IPS-NIHi7 (cell line): ENCODE data around the gene CHRNA7.

Source experiments
- DNase-seq: peaks from one replicate; pipeline ENCODE4 v3.0.0; 2012; ENCODE audit warnings: mixed read lengths; ENCODE audit errors: extremely low spot score

The CHRNA7 gene

DNA sequence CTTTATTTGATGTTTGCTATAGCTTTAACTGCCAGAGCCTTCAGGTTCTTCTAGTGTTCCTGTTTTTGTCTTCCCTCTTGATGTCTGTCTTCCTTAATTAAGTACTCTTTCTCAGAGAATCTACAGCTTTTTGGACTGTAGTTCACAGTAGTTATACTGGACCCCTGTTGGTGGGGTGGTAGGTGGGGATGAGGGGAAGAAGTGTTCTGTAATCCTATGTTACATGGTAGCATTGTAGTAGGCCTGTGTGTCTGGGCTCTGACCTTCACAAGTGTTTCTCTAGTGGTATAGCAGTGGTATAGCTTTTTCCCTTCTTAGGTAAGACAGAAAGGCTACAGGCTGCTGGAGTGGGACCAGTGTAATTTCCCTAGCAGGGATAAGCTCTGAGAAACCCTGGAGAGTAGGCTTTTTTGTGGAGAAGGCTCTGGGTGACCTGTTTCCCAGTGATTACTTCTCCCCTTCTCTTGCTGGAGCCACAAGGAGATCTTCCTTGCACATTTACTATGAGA is 59.6 kb downstream of the CHRNA7 start:
- DNase-seq = no peak

DNA sequence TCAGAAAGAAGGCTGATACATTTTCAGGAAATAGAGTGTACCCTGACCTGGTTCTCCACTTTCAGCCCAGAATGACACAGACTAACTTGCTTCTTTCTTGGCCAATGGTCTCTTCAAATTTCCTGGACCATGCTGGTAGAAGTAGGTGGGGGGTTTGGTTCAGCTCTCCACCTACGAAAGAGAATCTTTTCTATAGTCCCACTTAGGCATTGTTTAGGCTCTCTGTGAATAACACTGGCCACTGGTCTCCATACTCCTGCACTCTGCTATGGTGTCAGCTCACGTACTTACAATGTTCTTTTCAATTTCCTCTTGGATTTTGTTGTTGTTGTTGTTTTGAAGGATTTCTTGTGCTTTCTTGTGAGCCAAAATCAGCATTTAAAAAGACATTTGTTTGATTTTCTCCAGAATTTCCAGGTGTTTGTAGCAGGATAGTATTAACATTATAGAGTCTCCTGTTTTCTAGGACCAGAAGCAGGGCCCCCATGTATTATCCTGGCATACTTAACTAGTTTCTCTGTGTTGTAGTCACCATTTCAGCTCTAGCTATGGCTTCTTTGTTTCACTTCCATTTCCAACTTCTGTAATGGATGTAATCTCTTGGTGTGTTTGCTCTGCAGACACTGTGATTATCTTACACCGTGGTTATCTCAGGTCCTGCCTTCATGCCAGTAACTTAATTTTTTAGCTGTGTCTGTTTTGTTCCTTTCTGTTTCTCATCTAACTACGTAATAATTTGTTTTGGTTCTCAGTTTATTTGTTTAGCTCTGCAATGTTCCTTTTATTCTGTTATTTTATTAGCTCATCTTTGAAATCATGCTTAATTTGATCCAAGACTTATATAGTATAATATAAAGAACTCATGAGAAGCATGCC is 61.4 kb downstream of the CHRNA7 start:
- no peak for DNase-seq

DNA sequence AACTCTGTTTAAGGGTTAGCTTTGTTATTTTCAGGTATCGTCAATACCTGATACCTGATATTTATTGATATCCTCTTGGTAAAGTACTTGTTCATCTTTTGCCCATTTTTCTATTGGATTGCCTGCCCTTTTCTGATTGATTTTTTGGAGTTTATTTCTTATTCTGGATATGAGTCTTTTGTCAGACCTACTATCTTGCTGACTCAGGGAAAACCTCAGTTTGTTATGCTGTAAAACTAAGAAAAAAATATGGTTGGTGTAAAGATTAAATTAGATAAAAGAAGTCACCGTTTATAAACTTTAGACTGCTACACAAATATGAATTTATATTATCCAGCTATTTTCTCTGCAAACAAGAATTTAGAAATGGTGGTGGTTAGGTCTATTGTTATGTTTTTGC is 65.9 kb downstream of the CHRNA7 start:
- no peak for DNase-seq

DNA sequence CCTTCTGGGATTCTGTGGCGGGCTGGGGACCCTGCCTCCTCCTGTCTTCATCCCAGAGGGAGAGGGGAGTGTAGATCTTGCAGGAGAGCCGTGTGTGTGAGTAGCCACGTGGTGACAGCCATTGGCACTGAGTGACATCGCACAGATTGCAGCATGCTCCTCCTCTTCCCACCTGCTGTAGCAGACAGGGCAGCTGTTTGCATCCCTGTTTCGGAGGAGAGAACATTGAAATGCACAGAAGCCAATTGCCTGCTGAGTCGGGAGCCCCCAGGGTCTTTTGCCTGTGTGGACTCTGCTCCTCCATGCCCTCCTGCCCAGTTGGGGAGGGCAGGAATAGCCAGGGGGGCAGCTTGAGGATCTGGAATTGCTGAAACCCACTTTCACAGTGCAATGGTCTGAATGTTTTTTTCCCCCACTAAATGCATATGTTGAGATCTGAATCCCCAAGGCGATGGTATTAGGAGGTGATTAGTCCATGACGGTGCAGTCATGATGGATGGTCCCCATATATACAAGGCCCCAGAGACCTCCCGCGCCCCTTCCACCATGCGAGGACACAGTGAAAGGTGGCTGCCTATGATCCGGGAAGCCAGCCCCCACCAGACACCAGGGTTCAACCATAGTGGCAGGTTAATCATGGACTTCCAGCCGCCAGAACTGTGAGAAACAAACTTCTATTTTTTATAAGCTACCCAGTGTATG is 66.8 kb downstream of the CHRNA7 start:
- no peak for DNase-seq

DNA sequence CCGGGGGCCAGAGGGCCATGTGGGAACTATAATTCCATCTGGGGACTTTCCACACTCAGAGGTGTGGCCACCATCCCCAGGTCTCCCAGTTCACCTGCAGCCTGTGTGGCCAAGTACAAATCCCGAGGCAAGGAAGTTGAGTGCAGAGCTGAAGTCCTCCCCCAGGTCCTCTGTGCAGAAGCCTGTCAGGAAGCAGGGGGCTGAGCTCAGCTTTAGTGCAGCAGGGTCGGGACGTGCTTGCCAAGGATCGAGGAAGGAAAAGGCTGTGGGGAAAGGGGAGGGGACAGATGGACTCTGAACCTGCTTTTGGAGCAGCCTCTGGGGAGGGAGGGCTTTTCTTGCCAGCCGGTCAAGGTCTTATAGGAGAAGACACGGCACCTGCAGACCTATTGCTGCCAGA is 67.7 kb downstream of the CHRNA7 start:
- DNase-seq = no peak

DNA sequence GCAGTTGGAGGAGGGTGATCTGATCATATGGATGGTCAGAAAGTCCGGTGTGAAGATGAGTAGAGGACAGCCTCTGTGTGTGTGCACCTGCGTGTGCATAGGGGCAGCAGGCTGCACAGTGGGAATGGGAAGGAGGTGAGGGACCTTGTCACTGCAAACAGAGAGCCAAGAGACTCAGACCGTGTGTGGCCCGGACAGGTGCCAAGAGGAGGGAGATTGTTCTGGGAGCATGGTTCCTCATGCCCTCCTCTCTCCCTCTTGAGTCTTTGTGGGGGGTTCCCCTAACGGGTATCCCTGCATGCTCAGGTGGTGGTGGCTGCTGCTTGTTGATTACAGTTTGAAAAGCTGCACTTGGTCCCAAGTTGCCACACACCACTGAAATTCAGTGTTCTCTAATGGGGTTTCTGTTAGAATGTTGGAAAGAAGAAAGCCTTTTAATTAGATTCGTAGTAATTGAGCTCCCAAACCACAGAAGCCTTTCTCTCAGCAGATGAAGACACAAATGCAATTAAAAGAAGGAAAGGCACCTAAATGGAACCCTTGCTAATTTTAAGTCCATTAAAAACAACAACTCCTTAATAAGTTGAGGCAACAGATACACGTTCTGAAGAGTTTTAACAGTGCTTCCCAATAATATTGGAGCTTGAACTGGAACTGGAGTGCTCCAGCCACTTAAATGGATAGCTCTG is 68.9 kb downstream of the CHRNA7 start:
- DNase-seq = no peak

DNA sequence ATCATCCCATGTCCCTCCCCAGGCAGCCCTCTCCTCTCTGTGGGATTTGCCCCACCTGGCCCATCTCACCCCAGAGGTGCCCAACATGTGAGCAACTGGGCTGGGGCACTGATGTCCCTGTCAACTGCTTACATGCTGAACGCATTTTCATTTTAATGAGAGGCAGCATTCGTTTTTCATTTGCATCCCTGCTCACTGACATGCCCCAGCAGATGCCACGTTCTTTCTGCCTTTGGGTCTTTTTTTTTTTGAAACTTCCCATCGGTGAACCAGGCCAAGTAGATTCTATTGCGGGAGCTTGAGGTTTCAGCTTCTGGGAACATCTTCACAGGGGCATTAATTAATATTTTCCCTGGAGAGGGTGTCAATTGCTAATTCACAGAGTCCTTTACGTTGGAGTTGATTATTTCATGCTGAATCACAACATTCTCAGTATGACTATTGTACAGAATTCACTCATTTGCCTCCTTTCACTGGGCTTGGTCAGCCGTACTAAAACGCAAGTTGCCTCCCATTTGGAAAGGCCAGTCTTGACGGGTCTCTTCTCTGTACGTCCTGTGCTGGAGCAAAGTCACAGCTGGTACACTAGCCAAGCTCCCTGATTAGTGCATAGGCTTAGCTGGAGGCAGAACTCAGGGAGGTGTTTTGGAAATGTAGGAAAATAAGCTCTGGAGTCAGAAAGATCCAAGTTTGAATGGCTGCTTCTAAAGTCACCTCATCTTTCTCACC is 69.8 kb downstream of the CHRNA7 start:
- DNase-seq = no peak

DNA sequence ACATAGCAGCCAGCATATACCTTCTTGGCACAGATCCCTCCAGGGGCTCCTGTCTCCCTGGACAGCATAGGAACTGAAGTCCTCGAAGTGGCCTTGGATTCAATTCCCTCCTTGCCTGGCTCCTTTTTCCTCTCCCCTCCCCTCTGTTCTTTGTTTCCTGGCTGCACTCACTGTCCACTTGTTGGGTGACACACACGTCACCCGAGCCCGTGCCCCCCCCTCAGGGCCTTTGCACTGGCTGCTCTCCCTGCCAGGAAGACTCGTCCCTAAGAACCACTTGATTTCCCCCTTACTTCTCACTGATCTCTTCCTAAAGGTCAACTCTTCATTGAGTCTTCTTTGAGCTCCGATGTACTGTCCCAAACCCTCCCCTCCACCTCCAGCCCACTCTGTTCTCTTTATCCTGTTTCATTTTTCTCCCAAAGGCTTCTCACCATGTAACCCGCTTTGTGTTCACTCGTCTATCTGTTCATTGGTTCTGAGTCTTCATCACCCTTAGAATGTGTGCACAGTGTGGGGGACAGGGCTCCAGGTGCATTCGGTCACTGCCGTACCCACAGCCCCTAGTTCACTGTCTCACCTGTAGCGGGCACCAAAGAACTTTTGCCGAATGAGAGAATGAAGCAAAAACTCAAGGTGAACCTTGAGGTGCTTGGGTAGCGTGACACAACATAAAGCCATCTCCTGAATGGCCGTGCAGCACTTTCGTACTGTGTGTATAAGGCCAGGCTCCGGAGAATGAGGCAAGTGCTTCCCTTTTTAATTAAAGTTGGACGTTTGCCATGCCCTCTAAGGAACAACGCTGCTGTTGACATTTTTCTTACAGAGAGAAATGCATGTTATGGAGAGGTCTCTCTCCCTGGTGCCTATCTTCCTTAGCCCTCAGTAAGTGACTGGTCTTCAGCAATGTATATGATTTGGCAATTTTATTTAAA is 74.0 kb downstream of the CHRNA7 start:
- DNase-seq = no peak

DNA sequence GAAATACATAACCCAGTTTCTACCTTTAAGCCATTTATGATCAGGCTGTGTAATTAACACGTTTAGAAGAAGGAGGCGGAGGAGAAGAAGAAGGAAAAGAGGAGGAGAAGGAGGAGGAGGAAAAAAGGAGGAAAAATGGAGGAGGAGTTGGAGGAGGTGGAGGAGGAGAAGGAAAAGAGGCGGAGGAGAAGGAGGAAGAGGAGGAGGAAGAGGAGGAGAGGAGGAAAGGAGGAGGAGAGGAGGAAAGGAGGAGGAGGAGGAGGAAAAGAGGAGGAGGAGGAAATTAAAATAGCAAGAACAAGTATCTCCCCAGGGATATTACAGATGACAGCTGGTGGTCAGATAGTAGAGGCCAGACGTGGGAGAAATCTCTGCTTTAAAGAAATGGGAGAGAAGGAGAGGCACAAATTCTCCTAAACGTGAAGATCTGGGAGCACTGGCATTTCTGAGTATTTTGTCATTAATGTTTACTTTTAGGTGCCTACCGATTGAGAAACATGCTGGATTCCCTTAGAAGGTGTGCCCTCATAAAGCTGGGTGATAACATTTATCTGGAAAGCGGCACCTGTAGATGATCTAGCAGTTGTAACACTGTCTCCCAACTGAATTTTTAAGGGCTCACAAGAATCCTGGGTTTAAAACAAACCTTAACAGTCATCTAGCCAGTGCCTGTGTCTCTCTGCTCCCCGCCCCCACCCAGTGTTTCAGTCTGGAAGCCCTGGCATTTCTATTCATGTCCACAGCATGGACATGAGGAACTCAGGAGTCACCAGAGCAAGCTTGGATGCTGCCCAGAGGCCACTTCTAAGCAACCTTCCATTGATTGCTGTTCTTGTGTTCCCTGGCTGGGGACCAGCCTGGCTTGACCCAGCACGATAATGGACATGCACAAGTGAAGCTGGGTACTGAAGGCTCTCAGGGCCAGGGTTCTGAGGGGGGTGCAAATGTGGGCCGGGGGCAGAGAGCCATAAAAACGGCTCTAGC is 75.2 kb downstream of the CHRNA7 start:
- no peak for DNase-seq

DNA sequence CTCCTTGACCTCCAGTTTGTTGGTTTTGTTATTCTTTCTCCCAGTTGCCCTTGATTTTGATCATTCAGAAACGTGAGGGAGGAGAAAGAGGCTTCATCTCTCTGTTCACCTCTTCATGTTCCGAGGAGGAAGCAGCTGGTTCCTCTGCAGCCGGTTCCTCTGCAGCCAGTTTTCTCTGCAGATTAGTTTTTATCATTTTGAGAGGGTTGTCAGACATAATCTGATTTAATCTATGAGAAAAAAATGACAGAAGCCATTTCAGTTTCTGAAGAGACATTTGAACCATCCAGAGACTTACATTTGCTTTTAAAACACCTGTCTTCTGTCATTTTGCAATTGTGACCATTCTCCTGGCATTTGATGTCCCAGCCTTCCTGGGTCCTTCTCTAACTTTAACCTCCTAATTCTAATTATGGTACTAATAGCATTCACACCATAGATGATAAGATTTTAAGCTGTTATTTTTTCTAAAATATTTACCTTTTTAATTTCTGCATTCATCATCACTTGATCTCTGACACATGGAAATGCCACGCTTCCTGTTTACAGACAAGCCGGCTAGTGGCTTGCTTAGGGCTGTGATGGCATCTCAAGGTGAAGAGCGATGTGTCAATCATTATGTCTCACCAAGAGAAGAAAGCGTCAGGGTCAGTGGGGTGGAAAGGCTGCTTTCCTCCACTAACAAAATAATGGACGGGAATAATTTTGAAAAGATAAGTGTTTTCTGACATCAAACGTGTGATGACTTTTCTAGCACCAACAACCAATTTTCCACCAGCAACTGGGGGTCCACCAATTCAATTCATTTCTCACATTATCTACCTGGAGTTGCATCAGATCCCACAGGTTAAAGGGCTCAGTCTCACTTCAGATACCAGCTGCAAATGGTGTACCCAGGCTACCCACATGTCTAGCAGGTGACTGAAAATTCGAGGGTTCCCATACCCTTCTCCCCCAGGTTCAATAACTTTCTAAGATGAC is 76.4 kb downstream of the CHRNA7 start:
- no peak for DNase-seq

DNA sequence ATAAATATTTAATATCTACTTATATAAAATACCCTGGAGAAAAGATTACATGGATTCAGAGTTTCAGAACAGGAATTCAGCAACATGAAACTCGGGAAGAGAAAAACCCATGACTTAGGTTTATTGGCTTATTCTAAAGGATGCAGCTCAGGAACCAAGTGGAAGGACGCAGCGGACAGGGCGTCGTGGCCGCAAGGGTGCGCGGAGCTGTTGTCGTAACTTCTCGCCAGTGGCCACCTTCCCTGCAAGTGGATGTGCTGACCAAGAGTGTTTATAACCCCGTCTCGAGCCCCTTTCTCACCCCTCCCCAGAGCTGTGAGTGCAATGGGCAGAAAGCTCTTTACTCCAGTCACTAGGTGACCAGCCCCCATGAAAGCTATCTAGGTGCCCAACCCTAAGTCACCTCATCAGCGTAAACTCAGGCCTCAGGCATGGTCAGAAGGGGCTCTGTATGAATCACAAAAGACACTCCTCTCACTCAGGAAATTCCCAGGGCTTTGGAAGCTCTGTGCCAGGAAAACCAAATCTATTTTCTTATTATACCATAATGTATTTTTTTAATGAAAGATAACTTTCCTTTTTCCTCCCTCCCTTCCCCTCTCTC is 77.3 kb downstream of the CHRNA7 start:
- DNase-seq = no peak

DNA sequence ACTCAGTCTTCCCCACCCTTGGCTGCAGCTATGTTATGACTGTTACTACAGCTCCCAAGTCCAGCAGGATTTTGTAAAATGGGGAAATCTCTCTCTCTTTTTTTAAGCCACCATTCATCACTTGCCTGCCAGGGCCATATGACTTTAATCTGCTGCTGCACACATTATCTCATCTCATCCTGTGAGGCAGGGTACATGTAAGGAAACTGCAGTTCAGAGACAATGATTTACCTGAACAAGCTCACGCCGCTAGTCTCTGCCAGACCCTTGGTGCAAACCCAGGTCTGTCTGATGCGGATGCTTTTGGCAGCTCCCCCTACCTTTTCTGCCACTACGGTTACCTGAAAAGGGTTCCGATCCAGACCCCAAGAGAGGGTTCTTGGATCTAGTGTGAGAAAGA is 78.3 kb downstream of the CHRNA7 start:
- DNase-seq = no peak

DNA sequence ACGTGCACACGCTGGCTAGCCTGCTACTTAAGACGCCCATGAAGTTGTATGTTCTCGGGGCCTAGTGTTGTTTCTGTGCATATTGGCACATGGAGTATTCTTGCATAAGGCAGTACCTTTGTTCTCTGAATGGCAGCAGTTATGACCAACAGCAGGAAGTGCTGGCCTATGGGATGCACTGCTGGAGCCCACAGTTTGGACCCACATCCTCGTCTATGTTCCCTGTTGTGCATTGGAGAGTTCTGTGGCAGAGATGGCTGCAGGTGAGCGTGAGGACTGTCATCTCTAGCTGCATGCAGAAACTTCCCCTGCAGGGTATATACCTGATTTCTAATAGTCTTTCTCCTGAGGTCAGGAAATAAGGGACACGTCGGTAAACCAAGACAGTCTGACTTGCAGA is 81.8 kb downstream of the CHRNA7 start:
- DNase-seq = no peak

DNA sequence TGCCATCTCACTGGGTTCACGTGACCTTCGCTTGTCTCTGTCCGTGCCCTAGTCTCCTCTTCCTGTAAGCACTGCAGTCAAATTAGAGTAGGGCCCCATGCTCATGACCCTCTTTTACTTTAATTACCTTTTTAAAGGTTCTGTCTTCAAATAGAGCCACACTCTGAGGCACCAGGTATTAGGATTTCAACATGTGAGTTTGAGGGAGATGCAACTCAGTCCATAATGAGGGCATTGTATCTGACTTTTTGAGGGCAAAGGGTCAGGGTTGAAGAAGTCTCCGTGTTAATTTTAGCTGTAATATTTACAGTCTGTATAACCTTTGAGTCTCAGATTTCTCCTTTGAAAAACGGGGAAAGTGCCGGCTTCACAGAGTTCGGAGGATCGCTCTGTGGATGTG is 82.9 kb downstream of the CHRNA7 start:
- no peak for DNase-seq

DNA sequence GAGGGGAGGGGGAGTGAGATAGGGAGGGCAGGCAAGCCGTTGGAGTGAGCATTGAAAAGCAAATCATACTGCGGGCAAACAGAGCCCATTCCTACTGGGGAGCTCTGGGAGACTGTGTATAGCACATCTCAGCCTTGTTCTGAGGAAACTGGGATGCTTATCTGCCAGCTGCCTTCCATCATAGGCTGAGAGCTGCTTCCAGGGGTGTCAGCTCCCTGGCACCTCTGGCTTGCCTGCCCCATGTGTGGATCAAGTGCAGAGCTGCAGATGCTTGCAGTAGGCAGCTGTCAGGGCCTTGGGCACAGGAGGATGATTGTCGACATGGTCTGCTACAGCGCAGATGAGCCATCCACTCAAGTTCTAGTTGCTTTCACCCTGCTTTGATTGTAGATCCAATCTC is 86.8 kb downstream of the CHRNA7 start:
- DNase-seq = no peak

DNA sequence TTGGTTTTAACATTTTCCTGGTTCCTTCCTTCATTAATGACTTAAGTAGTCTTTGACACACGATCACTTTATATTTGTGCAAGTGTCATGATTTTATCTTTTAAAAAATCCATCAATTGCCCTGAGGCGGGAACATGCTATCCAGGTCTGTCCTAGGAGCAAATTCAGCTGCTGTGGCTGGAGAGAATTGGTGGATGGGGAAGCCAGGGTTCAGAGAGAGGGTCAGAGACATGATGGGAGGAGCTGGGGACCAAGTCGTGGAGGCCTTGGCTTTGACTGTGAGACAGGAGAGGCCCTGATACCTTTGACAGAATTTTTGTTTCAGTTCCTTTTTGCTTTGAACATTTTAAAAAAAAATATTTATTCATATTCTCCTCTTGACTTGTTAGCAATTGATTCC is 89.0 kb downstream of the CHRNA7 start:
- no peak for DNase-seq

DNA sequence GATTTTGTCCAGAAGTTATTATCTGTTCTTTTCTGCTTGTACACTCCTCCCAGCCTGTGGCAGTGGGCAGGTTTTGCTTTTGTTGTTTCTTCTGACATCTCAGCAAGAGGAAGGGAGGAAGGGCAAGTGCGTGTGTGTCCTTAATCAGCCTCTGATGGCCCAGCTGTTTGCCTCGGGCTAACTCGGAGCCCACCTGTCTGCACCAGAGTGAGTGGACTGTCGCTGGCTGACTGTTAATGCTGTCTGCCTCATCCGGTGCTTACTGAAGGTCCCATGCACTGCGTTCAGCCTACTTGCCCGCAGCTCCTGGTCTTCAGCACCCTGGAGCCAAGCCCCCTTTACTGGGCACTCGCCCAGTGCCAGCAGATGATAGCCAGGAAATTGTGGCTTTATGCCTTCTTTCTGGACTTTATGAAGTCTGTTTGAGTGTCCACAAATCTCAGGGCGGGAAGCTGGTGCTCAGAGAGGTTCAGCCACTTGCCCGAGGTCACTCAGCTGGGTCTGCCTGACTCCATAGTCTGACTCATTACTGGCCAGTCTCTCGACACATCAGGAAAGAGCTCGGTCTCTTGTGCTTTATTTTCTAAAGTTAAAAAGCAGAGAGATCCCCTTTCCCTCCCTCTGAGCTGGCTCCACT is 89.5 kb downstream of the CHRNA7 start:
- DNase-seq = no peak
